Activated naive CD4-positive, alpha-beta T cell treated with anti-CD3 and anti-CD28 coated beads, Interleukin-2, amount 50 U/mL, for 24 hours (primary cell): Measurements from ENCODE around the gene STC2.
"Not testable (repeated sequence)": the region's sequence is repeated elsewhere in the genome, so short reads cannot be mapped to it uniquely, and the experiment has no call there.

Experiments
- H3K27ac Mint-ChIP-seq: one replicate; pipeline ENCODE4 v1.8.0; 2021; ENCODE audit warnings: mild to moderate bottlenecking, mixed read lengths
- H3K27me3 Mint-ChIP-seq: one replicate; pipeline ENCODE4 v1.8.0; 2021; ENCODE audit warnings: mixed read lengths
- H3K36me3 Mint-ChIP-seq: one replicate; pipeline ENCODE4 v1.8.0; 2021; ENCODE audit warnings: mixed read lengths
- H3K4me1 Mint-ChIP-seq: one replicate; pipeline ENCODE4 v1.8.0; 2021; ENCODE audit warnings: mixed read lengths
- H3K4me3 Mint-ChIP-seq: one replicate; pipeline ENCODE4 v1.8.0; 2021; ENCODE audit warnings: mild to moderate bottlenecking, mixed read lengths
- H3K9me3 Mint-ChIP-seq: one replicate; pipeline ENCODE4 v1.8.0; 2021; ENCODE audit warnings: mixed read lengths

The STC2 gene, protein sequence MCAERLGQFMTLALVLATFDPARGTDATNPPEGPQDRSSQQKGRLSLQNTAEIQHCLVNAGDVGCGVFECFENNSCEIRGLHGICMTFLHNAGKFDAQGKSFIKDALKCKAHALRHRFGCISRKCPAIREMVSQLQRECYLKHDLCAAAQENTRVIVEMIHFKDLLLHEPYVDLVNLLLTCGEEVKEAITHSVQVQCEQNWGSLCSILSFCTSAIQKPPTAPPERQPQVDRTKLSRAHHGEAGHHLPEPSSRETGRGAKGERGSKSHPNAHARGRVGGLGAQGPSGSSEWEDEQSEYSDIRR

DNA sequence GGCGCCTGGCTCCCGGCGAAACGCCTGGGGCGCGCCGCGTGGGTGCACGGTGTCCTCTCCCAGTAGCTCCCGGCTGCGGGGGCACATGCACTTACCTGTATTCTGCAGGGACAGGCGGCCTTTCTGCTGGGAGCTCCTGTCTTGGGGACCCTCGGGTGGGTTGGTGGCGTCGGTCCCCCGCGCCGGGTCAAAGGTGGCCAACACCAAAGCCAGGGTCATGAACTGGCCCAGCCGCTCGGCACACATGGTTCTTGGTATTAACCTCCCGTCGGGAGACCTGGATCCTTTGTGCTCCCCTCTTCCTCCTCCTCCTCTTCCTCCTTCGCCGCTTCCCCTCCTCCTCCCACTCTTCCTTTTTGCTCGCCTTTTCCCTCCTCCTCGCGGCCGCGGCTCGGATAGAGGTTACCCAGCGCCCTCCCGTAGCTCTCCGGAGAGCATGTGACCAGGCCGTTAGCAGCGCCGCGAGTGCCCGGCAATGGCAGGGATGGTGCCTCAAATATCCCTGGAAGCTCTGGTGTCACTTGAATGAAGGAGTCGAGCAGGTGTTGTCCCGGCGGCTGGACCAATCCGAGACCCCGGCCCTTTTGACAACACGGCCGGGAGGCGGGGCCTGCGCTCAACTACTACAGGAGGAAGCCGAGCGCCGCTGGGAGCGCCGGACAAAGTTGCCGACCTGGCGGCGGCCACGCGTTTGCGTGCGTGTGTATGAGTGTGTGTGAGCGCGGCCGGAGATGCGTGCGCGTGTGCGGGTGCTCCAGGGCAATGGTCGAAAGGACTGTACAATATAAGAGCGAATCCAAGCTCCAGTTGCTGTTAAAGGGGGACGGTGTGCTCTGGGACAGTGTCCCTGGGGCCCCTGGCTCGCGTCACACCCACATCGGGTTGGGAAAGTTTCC is at the start of gene STC2:
TSS of gene STC2 (minus strand) at position 467 of the 896 bp plus-strand sequence. CDS start at position 246, 221 bp downstream.
- Mint-ChIP-seq H3K27me3 (peaks cover 49% of the 10 kb centered on the region), H3K27ac (peak within 1 kb of the TSS; percentile 91), H3K4me1 (peaks cover 41% of the 10 kb centered on the region), H3K36me3 (no peaks in the 10 kb centered on the region), H3K9me3 (no peaks in the 10 kb centered on the region), H3K4me3 (peak within 1 kb of the TSS; percentile 92)

DNA sequence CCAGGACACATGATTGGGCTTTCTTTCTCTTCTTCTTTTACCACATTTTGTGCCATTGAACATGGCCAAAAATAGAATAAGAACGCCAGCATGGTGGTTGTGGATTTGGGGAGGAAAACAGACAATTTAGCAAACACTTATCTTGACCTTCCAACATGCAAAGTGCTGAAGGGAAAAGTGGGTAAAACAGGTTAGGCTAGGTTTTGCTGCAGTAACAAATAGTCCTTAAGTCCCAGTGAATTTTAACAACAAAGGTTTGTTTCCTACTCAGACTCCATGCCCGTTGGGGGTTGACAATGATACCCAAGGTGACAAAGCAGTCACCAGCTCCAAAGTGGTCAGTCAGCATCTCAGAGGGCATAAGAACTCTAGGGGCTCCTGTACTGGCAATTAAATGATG is 43.2 kb upstream of the STC2 start:
- H3K4me1 Mint-ChIP-seq, result no peaks in the 10 kb centered on the region
- H3K9me3 Mint-ChIP-seq, result no peaks in the 10 kb centered on the region
- no peak overlapping the region for H3K4me3 Mint-ChIP-seq
- no peak overlapping the region for H3K27ac Mint-ChIP-seq
- no peaks in the 10 kb centered on the region for H3K36me3 Mint-ChIP-seq
- peaks cover 9% of the 10 kb centered on the region for H3K27me3 Mint-ChIP-seq

DNA sequence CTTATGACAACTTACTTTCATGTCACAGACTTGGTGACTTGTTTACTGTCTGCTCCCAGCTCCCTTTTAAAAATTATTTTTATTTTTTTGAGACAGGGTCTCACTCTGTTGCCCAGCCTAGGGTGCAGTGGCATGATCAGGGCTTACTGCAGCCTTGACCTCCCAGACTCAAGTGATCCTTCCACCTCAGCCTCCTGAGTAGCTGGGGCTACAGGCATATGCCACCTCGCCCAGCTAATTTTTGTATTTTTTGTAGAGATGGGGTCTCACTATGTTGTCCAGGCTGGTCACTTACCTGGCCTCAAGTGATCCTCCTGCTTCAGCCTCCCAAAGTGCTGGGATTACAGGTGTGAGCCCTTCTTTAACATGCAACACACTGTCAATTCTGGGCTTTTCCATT is 35.2 kb upstream of the STC2 start:
- H3K9me3 Mint-ChIP-seq, H3K27ac Mint-ChIP-seq, H3K4me1 Mint-ChIP-seq, H3K36me3 Mint-ChIP-seq, H3K27me3 Mint-ChIP-seq, H3K4me3 Mint-ChIP-seq: not testable (repeated sequence)

DNA sequence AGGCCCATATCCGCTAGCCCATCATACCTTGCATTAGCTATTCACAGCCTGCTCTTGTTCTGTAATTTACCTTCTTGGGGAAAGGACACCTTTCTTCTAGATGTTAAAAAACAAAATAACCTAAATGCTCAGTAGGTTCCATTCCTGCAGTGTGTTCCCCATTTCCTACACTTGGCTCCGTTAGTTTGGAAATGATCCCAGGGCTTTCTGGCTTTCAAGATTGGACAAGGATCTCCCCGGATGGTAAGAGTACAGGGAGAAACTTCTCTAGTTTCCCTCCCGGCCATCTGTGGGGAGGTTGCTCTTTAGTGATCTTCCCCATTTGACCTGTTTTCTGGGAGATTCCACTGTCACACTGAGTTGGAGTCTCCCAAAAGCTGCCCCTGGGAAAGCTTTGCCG is 27.3 kb upstream of the STC2 start:
- Mint-ChIP-seq H3K27me3 (peaks cover 13% of the 10 kb centered on the region), H3K36me3 (no peaks in the 10 kb centered on the region), H3K27ac (no peak overlapping the region), H3K4me3 (no peak overlapping the region), H3K9me3 (no peaks in the 10 kb centered on the region), H3K4me1 (no peaks in the 10 kb centered on the region)

DNA sequence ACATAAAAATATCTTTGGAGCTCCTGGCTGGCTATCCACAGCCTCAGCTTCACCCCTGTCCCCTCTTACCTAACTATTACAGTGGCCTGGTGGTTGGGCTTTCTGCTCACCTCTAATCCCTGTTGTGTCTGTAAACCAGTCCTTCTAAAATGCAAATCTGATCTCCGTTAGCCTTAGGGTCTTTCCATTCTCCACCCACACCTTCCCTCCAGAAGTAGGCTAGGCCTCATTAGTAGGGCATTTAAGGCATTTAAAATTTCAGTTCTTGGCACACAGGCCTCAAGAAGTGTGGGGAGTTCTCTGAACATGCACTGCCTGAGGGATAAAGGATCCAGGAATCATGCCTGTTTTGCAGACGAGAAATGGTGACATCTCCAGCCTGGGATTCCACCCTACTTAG is 26.4 kb upstream of the STC2 start:
- Mint-ChIP-seq H3K9me3 (no peaks in the 10 kb centered on the region), H3K36me3 (no peaks in the 10 kb centered on the region), H3K4me1 (no peaks in the 10 kb centered on the region), H3K27ac (no peak overlapping the region), H3K4me3 (no peak overlapping the region), H3K27me3 (peaks cover 15% of the 10 kb centered on the region)

DNA sequence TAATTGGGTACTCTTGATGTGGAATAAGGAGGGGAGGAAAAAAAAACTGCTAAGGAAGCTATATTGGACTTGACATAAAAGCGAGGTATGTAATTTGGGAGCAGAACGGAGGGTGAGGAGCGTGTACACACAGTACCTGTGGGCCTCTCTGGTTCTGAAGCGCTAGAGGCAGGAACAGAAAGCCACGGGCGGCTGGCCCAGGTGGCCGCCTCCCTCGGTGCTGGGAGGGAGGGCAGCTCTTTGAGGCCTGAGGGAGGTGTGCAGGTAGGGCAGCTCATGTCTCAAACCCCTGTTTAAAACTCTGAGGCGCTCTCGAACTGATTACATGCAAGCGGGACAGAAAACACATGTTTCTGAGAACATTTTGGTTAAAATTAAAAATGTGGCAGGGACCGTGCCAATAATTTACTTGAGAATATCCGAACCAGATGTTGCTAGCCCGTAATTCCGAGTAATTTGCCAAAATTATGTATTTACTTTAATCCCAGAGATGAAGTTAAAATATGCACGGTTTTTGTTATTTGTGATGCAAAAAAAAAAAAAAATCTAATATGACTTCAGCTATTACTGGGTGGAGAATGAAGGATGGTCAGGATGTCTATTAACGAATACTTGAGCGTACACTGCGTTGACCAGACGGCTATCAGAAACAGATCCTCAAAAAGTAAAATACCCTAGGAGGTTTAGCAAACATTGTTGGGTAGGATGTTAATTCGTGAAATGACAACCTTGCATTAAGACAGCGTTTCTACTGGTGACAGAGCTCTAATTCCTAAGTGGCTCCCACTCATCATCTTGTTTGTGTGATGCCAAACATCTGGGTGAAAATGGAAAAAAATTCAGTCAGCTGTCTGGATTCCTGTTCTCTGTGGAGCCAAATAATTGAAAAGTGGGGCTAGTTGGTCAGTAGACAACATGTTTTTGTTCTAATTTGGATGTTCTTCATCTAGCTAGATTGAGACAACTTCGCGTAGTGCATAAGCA is 24.4 kb upstream of the STC2 start:
- H3K36me3 Mint-ChIP-seq, result no peaks in the 10 kb centered on the region
- H3K27ac Mint-ChIP-seq, result no peak overlapping the region
- H3K9me3 Mint-ChIP-seq, result no peaks in the 10 kb centered on the region
- no peaks in the 10 kb centered on the region for H3K4me1 Mint-ChIP-seq
- peaks cover 12% of the 10 kb centered on the region for H3K27me3 Mint-ChIP-seq
- H3K4me3 Mint-ChIP-seq, result no peak overlapping the region

DNA sequence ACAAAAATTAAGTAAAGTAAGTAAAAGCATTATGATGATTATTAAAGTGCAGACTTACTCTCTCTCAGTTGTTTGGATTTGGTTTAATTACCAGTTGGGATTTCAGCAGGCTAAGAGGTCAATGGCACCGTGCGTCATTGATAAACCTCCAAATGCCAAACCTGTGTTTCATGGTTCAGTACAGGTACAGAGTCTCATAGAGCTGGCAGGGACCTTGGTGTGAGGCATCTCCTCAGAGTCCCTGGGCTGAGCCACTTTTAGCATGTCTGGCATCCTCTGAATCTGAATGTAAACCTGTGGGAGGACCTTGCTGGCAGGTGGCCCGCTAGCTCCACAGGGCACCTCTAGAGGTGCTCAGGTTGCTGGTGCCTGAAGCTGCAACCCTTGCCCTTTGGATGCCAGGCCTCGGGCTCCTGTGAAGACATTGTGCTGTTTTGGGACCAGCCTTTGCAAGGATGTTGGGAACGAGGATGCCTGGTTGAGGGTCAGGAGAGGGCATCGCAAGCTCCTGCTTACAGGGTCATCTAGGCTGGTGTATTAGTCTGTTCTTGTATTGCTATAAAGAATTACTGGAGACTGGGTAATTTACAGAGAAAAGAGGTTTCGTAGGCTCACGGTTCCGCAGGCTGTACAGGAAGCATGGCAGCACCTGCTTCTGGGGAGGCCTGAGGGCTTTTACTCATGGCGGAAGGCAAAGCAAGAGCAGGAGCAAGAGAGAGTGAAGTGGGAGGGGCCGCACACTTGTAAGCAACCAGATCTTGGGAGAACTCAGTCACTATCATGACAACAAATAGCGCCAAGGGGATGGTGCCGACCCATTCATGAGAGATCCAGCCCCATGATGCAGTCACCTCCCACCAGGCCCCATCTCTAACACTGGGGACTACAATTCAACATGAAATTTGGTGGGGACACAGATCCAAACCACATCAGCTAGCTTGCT is 14.9 kb upstream of the STC2 start:
- no peak overlapping the region for H3K27ac Mint-ChIP-seq
- no peaks in the 10 kb centered on the region for H3K4me1 Mint-ChIP-seq
- H3K36me3 Mint-ChIP-seq, result no peaks in the 10 kb centered on the region
- no peak overlapping the region for H3K4me3 Mint-ChIP-seq
- H3K27me3 Mint-ChIP-seq, result peaks cover 9% of the 10 kb centered on the region
- no peaks in the 10 kb centered on the region for H3K9me3 Mint-ChIP-seq

DNA sequence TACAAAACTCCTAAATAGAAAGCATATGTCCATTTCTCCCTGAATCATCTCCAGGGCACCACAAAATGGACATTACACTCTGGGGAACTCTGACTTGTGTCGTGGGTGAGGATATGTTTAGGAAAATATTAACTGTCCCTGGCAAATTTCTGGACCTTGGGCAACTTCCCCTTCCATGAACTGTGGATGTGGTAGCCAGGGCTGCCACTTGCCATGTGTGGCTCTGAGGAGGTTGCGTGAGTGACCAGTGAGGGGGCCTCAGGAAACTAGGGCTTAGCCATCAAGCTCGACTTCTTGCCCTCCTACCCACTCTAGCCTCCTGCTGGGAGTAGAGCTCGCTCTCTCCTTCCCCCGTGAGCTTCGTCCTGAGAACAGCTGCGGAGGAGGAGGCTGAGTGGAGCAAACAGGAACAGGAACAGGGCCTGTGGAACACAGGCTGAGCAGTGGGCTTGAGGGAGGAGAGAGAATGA is 13.8 kb upstream of the STC2 start:
- H3K4me1 Mint-ChIP-seq, result no peaks in the 10 kb centered on the region
- H3K4me3 Mint-ChIP-seq, result no peak overlapping the region
- no peaks in the 10 kb centered on the region for H3K9me3 Mint-ChIP-seq
- no peaks in the 10 kb centered on the region for H3K36me3 Mint-ChIP-seq
- H3K27me3 Mint-ChIP-seq, result peaks cover 9% of the 10 kb centered on the region
- no peak overlapping the region for H3K27ac Mint-ChIP-seq

DNA sequence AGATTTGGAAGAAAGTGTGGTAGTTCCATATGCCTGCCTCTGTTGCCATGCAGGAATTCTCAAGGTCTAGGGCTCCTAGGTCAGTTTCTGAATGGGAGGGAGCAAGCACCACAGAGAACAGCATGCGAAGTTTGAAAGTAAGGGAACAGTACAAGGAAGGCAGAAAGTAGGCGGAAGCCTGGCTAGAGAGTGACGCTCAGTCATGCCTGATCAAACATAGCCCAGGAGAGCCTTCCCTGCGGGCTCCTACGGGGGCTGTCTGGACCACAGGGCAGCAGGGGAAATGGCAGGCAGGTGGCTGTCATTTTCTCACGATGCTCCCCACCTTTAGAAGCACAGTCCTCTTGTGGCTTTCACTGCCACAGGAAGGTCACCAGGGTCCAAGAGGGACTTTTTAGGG is 12.8 kb upstream of the STC2 start:
- H3K36me3 Mint-ChIP-seq, result no peaks in the 10 kb centered on the region
- H3K4me1 Mint-ChIP-seq, result no peaks in the 10 kb centered on the region
- H3K4me3 Mint-ChIP-seq, result no peak overlapping the region
- peaks cover 11% of the 10 kb centered on the region for H3K27me3 Mint-ChIP-seq
- H3K9me3 Mint-ChIP-seq, result no peaks in the 10 kb centered on the region
- H3K27ac Mint-ChIP-seq, result no peak overlapping the region

DNA sequence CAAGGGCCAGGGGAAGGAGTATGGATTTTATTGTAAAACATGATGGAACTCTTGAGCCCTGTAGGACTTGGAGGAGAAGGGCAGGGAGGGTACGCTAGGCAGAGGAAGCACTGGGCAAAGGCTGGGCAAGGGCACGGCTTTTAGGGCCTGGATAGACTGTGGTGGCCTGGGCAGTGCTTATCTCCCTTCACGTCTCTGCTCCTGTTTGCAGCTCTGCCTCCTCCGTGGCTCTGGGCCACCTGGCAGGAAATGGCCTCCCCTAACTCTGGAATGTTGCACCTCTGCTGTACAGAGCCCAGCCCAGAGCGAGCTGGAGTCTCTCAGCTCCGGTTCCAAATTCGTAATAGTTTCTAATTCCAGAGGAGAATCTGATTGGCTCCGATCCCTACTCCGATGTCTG is 12.2 kb upstream of the STC2 start:
- no peaks in the 10 kb centered on the region for H3K36me3 Mint-ChIP-seq
- H3K4me1 Mint-ChIP-seq, result no peaks in the 10 kb centered on the region
- H3K9me3 Mint-ChIP-seq, result no peaks in the 10 kb centered on the region
- H3K27ac Mint-ChIP-seq, result no peak overlapping the region
- peaks cover 14% of the 10 kb centered on the region for H3K27me3 Mint-ChIP-seq
- no peak overlapping the region for H3K4me3 Mint-ChIP-seq

DNA sequence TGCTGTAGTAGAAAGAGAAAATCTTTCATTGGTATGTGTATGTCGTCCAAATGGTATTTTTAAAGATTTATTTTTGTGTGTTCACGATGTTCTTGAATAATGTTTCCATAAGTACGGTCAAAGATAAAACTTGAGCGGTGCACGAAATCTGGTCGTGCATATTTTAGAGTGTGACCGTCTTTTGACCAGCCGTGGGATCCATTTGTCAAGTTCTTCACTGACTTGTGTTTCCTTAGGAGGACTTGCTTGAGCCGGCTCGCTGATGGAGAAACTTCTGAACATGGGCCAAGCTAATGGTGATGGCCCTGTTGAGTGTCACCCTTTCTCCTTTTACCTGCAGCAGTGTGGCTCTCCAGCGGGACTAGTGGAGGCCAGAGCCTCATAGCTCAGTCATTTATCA is 11.1 kb upstream of the STC2 start:
- H3K4me3 Mint-ChIP-seq, result no peak overlapping the region
- peaks cover 14% of the 10 kb centered on the region for H3K27me3 Mint-ChIP-seq
- no peaks in the 10 kb centered on the region for H3K9me3 Mint-ChIP-seq
- H3K36me3 Mint-ChIP-seq, result no peaks in the 10 kb centered on the region
- no peak overlapping the region for H3K27ac Mint-ChIP-seq
- H3K4me1 Mint-ChIP-seq, result no peaks in the 10 kb centered on the region

DNA sequence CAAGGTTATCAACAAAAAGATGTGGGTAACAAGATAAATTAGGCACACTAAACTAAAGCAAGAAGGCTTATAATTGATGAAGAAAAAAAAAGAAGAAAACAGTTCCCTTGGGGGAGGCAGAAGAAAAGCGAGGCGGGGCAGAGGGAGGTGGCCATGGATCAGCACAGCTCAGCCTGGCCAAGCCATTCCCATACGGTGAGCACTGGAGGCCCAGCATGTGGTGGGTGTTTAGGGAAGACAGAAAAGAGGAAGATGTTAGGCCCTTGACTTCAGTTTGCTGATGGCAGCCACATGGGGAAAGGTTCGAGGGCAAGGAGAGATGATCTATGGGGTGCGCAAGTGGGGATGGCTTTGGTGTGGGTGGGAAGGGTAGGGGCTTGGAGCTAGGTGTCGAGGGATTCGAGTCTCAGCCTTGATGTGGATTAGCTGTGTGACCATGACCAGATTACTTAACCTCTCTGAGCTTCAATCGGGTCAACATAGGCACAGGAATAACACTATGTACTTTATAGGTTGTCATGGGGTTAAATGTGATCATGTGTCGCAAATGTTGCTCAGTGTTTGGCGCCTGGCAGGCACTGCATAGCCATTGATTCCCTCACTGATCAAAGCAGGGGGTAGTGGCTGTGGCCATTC is 10.3 kb upstream of the STC2 start:
- Mint-ChIP-seq H3K9me3 (no peaks in the 10 kb centered on the region), H3K36me3 (no peaks in the 10 kb centered on the region), H3K27me3 (peaks cover 17% of the 10 kb centered on the region), H3K27ac (no peak overlapping the region), H3K4me1 (no peaks in the 10 kb centered on the region), H3K4me3 (no peak overlapping the region)

DNA sequence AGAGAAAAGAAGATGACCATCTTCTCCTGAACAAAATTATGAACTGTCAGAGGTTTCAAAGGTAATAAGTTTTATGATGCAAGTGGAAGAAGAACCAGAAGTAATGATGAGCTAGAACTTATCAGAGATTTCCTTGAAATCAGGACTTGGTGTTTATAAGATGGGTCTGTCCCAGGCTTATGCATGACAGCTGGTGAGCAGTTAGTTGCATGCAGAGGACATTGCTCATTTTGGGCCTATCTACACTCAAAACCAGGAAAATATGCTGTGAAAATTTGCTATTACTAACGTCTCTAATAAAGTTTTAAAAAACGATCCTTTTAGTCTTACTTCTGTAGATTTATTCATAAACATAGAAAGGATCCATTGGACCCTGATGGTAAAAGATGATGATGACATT is 6.6 kb upstream of the STC2 start:
- H3K36me3 Mint-ChIP-seq, result no peaks in the 10 kb centered on the region
- H3K4me3 Mint-ChIP-seq, result no peak overlapping the region
- H3K9me3 Mint-ChIP-seq, result no peaks in the 10 kb centered on the region
- H3K27me3 Mint-ChIP-seq, result peaks cover 26% of the 10 kb centered on the region
- H3K4me1 Mint-ChIP-seq, result peaks cover 8% of the 10 kb centered on the region
- no peak overlapping the region for H3K27ac Mint-ChIP-seq
